HK-2 (cell line): ENCODE results near the gene HRH1.
"Not testable (repeated sequence)": the region's sequence is repeated elsewhere in the genome, so short reads cannot be mapped to it uniquely, and the experiment has no call there.

Source experiments
- DNase-seq: peaks from one replicate; pipeline ENCODE4 v3.0.0-alpha.2; 2018; ENCODE audit not compliant: unreplicated experiment

HRH1 gene, protein sequence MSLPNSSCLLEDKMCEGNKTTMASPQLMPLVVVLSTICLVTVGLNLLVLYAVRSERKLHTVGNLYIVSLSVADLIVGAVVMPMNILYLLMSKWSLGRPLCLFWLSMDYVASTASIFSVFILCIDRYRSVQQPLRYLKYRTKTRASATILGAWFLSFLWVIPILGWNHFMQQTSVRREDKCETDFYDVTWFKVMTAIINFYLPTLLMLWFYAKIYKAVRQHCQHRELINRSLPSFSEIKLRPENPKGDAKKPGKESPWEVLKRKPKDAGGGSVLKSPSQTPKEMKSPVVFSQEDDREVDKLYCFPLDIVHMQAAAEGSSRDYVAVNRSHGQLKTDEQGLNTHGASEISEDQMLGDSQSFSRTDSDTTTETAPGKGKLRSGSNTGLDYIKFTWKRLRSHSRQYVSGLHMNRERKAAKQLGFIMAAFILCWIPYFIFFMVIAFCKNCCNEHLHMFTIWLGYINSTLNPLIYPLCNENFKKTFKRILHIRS

DNA sequence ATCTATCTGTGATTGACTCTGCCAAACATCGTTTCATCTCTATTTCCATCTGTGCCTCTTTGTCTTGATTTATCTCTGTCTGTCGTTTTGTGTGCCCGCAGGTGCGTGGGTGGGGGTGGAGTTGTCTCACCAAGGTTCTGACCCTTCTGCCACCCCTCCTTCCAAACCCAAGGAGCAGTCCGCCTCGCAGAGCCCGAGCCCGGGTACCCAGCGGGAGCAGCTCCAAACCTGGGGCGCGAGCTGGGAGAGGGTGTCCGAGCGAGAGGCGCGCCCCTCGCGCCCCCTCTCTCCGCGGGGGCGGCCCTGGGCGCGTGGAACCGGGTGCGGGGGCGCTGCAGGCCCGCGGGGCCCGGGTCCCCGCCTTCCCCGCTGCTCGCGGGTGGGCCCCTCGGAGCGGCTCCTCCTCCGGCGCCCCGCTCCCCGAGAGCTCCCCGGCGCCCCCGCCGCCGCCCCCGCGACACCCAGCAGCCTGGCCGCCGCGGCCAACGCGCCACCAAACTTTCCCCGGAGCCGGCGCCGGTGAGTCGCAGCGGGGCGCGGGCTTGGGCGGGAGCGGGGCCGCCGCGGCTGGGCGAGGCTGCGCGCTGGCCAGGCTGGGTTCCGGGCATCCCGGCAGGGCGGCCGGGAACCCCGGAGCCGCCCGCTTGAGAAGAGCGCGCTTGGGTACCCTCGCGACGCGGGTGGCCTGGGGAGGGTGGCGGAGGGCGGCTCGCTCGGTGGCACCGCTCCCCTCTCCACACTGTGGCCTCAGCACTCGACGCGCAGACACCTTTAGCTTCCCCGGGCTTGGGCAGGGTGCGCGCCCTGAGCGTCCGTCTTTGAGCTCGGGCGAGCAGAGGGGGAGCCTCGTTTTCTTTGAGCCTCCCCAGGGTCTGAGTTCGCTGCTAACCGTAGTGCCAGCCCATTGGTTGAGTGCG lies at the start of gene HRH1:
Gene HRH1, plus strand, starts transcription at position 458 of the 917 bp plus-strand sequence. CDS start 104,545 bp downstream, outside the sequence.
- peak; percentile 25 for DNase-seq

DNA sequence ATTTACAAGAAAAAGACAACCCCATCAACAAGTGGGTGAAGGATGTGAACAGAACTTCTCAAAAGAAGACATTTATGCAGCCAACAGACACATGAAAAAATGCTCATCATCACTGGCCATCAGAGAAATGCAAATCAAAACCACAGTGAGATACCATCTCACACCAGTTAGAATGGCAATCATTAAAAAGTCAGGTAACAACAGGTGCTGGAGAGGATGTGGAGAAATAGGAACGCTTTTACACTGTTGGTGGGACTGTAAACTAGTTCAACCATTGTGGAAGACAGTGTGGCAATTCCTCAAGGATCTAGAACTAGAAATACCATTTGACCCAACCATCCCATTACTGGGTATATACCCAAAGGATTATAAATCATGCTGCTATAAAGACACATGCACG lies 41.0 kb upstream of the HRH1 start:
- DNase-seq = not testable (repeated sequence)

DNA sequence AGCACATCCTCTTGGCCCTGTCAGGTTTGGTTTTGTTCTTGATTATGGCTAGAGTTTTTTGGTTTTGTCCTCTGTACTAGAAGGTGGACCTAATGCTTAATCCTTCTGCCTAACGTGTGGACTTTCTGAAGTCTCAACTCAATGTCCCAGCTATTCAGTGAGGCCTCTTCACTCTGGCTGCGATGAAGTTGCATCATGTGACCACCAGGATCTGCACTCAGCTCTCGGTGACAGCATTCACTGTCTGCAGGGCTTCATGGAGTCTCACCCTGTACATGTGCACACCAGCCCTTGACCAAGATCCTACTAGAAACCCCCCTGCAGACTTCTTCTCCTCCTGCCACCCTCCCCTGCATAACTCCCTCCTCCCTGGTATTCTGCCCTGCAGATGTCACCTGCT lies 38.7 kb upstream of the HRH1 start:
- DNase-seq = no peak

DNA sequence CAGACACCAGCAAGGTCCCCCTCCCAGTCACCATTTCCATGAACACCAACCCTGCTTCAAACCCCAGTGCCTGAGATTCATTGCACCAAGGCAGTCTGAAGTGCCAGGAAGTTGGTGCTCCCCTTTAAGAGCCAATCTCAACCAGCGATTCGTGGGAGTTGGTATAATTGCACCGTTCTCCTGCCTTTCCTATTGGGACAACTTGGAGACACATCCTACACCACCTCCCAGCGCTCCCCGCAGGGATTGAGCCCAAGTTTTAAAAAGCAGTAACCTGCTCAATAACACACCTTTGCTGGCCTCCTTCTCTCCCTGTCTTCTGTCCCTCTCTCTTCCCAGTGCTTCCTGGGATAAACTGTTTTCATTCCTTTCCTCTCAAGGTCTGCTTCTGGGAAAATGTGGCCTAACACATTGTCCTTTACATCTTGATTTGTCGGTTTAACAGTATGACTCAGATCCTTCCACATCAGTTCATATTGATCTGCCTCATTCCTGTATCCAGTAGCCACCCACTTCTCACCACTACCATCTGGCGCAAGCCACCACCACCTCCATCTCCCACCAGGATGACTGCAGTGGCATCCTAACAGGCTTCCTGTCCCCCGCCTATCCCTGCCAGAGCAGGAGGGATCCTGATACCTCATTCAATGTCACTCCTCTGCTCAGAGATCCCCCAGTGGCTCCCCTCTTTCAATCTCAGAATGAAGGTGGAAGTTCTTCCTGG lies 37.8 kb upstream of the HRH1 start:
- no peak for DNase-seq

DNA sequence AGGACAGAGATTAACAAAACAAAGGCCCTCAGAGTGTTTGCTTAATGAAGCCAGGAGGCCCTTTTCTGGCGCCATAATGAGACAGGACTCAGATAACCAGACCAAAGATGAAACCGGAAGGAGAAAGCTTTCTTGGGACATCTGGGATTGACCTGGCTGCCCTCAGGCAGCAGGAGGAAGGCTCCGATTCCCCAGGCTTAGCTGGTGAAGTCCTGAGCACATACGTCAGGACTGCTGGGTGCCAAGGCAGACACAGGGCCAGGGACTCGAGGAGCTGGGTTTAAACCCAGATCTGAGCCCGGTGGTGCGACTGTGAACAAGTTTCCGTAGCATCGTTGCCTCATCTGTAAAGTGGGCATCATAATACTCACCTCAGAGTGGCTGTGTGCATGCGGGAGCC lies 36.7 kb upstream of the HRH1 start:
- no peak for DNase-seq

DNA sequence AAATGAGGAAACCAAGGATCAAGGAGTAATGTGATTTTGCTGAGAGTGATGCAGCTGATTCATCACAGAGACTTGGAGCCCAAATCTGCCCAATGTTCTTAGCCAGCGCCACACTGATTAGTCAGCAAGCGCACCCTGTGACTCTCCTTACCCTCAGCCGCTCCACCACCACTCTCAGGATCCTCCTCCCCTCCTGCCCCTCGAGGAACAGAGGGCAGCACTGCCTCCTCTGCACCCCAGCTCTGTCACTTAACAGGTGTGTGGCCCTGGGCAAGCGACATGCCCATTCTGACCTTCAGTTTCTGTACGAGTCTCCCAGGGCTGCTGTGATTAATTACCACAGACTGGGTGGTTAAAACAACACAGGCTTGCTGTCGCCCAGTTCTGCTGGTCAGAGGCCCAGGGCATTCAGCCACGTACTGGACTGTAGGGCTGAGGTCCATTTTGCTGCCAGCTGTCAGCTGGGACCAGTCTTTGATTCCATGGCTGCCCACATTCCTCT lies 36.1 kb upstream of the HRH1 start:
- no peak for DNase-seq

DNA sequence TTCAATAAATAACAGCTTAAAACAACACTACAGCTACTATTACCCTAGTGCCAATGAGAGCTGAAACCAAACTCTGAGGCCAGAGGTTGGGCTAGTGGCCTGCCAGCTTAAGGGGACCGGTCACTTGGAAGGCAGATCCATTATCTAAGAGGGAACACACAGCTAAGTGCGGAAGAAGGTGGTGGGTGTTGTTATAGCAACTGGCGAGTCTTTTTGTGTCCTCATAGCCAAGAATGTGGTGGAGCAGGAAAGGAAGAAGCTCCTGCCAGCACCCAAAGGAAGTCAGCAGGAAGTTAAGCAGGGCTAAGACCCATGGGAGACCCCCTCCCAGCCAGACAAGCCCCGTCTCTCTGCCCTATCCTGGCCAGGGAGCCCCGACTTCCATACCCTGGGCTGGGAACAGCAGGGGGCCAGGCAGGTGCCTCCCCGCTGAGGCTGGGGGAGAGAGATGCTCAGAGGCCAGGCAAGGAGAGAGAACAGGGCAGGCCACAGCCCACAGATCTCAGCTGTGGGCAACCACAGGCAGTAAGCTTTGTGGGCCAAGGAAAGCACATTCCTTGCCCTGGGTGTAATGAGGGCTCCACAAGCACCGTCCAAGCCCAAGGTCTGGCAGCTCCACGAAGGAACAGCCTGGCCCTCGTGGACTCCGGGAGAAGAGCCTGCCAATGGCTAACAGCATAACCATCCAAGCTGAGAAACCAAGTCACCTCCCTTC lies 34.0 kb upstream of the HRH1 start:
- DNase-seq = no peak

DNA sequence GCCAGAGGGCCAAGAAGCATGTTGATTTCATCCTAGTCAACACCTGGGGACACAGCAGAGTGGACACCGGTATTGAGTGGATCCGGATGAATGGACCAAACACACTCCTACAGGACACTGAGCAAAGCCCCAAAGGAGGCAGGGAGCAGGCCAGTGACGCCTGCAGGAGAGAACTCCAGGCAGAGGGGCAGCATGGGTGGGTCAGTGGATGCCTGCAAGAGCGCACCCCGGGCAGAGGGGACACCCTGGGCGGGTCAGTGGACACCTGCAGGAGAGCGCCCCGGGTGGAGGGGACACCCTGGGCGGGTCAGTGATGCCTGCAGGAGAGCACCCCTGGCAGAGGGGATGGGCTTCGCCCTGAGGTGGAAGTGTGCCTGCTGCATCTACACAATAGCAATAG lies 27.6 kb upstream of the HRH1 start:
- no peak for DNase-seq

DNA sequence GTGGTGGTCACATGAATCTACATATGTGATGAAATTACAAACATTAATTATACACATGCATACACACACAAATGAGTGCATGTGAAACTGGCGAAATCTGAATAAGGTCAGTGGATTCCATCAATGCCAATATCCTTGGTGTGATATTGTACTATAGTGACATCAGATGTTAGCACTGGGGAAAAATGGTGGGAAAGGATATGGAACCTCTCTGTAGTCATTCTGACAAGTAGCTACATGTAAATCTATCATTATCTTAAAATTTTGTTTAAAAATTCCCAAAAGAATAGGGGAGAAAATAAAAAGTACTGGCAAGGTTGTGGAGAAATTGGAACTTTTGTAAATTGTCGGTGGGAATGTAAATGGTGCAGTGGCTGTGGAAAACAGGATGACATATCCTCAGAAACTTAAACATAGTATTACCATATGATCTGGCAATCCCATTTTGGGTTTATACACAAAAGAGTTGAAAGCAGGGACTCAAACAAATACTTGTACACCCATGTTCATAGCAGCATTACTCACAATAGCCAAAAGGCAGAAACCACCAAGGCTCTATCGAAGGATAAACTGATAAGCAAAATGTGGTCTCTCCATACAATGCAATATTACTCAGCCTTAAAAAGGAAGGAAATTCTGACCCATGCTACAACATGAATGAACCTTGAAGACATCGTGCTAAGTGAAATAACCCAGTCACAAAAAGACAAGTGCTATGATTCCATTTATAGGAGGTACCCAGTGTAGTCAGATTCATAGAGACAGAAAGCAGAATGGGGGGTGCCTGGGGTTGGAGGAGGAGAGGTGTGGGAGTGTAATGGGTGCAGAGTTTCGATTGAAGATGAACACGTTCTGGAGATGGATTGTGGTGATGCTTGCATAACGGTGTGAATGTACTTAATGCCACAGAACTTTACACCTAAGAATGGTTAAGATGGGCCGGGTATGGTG lies 25.3 kb upstream of the HRH1 start:
- no peak for DNase-seq

DNA sequence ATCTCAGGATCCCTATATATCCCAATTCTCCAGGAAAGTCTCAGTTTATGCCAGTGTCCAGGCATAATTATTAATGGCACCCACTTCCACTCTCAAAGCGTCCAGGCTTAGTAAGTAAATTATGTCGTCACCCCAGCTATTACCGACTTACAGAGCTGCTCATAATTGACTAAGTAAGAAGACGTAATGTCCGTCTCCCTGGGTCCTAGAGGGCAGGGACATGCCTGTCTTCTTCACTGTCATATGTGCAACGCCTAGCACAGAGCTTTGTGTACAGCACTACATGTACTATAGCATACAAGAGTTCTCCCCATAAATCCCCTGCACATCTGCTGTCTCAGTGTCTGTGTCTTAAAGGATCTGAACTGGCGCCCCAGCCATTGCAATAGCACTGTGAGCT lies 23.9 kb upstream of the HRH1 start:
- no peak for DNase-seq

DNA sequence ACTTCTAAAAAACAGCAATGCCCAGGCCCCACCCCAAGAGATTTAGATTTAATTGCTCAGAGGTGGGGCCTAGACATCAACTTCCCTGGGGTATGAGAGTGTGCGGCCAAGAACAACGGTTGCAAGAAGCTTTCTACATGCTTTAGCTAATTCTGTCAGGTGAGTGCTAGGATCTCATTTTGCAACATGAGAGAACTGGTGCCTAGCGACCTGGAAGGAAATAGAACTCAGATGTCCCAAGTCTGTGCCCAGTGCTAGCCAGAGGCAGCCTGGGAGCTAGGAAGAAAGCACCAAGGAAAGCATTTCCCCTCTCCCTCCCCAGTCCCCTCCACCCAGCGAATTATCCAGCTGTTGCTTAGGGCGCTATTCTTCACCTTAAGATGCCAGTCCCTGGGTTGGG lies 22.9 kb upstream of the HRH1 start:
- DNase-seq = no peak

DNA sequence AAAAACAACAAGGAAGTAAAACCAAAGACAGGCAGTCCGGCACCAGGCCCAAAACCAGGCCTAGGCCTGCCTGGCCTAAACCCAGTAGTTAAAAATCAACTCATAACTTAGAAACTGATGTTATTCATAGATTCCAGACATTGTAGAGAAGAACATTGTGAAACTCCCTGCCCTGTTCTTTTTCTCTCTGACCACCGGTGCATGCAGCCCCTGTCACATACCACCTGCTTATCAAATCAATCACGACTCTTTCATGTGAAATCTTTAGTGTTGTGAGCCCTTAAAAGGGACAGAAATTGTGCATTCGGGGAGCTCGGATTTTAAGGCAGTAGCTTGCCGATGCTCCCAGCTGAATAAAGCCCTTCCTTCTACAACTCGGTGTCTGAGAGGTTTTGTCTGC lies 22.4 kb upstream of the HRH1 start:
- DNase-seq = not testable (repeated sequence)

DNA sequence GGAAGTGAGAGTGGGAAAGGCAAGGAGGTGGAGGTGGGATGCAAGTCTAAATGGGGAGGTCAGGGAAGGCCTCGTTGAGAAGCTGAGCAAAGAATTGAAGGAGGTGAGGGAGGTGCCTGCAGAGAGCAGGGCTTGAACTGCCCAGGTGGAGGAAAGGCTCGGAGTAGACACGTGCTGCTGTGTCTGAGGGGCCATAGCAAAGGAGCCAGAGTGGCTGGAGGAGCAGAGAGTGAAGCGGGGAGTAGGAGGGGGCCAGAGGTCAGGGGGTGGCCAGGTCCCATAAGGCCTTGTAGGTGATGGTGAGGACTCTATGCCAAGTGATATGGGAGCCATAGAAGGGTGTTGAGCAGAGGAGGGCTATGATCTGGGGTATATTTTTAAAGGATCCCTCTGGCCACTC lies 21.4 kb upstream of the HRH1 start:
- DNase-seq = no peak

DNA sequence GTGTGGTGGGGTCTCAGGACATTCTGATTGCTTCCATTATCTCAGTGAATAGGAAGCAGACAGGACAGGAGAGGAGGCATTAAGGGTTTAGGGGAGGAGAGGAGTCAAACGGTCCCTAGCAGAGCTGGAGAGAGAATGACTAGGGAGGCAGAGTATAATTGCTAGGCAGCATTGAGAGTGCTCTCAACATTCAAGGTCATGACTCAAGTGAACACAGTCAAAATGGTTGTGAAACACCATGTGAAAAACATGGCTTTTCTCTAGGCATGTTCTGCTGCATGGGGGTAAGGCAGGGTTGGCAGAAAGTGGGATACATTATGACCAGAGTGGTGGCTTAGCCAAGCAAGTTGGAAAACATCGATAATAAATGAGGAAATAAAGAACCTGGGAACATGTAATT lies 19.5 kb upstream of the HRH1 start:
- DNase-seq = no peak

DNA sequence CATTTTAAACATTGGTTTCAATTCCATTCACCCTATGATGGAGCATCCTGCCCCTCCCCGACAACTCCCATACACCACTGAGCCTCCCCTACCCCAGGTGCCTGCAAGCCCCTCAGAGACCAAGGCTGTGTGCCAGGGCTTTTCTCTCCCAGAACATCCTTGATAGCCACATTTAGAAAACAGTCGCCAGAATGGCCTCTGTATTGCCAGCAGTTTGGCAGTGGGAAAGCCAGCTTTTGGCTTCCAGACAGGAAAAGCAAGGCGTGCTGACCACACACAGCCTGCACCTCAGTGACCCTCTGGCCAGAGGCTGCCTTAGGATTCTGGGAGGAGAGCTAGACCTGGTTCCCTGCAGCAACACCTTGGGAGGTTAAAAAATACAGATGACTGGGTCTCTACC lies 18.2 kb upstream of the HRH1 start:
- DNase-seq = no peak

DNA sequence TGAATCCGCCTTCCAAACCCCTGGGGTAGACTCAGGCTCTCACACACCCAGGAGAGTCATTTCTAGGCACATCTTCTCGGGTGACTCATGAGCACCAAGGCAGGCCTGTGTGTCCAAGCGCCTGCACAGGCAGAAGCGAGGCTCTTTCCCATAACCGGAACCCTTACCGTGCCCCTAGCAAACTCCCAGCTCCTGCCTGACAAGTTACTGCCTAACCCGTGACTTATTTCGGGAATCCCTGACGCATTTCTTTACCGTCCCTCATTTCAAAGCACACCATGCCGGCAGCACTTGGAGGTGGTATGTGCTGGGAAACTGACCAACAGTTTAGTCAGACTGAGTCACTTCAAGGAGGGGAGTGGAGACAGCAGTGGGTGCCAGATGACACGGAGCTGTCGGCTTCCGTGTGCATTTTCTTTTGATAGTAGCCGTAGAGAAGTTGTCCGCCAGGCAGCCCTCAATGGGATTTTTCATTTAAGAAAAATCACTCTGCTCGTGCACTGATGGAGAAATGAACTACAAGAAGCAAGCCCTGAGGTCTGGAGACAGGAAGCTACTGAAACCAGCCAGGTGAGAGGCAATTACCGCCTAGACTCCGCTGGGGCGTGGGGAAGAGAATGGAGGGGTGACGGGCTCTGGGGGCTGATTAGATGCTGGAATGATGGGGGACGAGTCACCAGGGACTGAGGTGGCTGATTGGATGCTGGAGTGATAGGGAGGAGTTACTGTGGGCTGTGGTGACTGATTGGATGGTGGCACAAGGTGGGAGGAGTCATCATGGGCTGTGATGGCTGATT lies 17.3 kb upstream of the HRH1 start:
- peak; percentile 87 for DNase-seq

DNA sequence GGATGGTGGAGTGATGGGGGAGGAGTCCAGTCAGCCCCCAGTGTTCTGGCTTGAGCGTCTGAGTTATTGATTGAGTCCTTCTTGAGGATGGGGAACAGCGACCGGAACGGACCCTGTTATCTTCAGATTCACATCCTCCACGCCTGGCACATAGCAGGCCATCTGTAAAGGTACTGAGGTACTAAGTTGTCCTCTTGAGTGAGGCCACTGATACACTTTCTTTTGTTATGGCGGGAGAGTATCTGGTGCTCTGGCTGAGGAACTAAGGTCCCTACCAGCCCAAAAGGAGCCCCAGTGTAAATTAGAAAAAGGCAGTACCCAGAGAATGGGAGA lies 16.7 kb upstream of the HRH1 start:
- DNase-seq = no peak

DNA sequence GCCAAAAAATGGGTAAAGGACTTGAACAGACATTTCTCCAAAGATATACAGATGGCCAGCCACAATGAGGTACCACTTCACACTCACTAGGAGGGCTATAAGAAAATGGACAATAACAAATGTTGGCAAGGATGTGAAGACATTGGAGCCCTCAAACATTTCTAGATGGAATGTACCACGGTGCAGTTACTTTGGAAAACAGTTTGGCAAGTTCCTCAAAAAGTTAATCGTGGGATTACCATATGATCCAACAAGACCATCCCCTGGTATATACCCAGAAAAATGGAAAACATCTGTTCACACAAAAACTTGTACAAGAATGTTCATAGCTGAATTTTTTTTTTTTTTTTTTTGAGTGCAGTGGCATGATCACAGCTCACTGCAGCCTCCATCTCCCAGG lies 15.9 kb upstream of the HRH1 start:
- no peak for DNase-seq

DNA sequence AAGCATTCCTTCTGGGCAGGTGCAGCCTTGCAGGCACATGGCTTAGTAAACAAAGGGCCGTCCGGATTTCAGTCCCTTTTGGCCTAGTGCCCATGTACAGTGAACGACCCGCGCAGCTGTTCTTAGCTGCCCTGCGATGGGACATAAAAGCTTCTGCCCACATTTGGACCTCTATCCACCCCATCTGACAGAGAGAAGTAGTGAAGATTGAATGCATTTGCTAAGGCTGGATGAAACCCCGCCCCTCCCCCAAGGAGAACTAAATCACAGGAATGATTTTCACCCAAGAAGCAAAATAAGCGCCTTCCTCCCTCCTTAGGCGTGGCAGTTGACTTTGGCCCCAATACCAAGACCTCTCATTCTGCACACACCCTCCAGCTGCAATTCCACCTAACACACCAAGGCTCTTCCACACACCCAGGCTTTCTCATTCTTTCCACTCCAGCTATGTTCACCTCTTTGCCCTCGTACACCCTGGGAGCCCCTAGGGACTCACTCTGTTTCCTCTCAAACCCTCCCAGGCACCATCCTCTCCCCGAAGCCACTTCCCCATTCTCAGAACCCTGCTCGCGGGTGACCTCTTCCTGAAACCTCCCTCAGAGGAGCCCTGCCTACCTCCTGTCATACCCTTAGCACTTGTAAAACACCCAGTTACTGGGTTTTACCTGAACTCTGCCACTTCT lies 14.1 kb upstream of the HRH1 start:
- DNase-seq = no peak
